PC-9 (cell line): ENCODE results near the gene SLC7A10. TPM values are rescaled to one million over a fixed set of nuclear protein-coding genes. Genes with fewer than 3 reads are reported as not detected.

Experiments
- BruUV-seq: library from RNA; stranded (reverse); fragments of 400-500 nt; replicated peaks from 2 replicates; lab custom pipeline; 2021; lab: Mats Ljungman, UMichigan
- CTCF ChIA-PET: fragments of 300-600 bp; sonication (Branson Sonifier 250); formaldehyde crosslinking; loops from one replicate; lab custom pipeline; 2022; ENCODE audit warnings: antibody characterized with exemption; lab: Charles Lee
- POLR2A ChIA-PET: fragments of 300-600 bp; sonication (Branson Sonifier 250); formaldehyde crosslinking; loops from one replicate; lab custom pipeline; 2022; ENCODE audit warnings: antibody characterized with exemption; ENCODE audit not compliant: unreplicated experiment; lab: Charles Lee
- DNase-seq, 2 experiments: peaks; one replicate each; pipeline versions ENCODE4 v3.0.0 to v3.0.0-alpha.2; 2015 to 2022; ENCODE audit warnings: mixed read lengths in 1 of 2
- H2AFZ ChIP-seq: fragments of 200-600 bp; sonication (generic); 2 replicates; pipeline ENCODE4 v1.8.1; 2017; ENCODE audit warnings: antibody characterized with exemption
- H3F3A ChIP-seq: fragments of 200-600 bp; sonication (generic); 2 replicates; pipeline ENCODE4 v1.8.1; 2017; ENCODE audit warnings: antibody characterized with exemption, mild to moderate bottlenecking, low read depth; ENCODE audit not compliant: insufficient read depth
- H3K27ac ChIP-seq: fragments of 200-600 bp; sonication (generic); 2 replicates; pipeline ENCODE4 v1.6.1; 2016; ENCODE audit warnings: mixed run types
- H3K27me3 ChIP-seq: fragments of 200-600 bp; sonication (generic); 2 replicates; pipeline ENCODE4 v1.6.1; 2016; ENCODE audit warnings: low read depth, mixed run types; ENCODE audit not compliant: insufficient read depth
- H3K36me3 ChIP-seq: fragments of 200-600 bp; sonication (generic); 2 replicates; pipeline ENCODE4 v1.6.1; 2016; ENCODE audit warnings: low read depth, mixed run types
- H3K4me1 ChIP-seq: fragments of 200-600 bp; sonication (generic); replicated peaks from 2 replicates; pipeline ENCODE4 v1.6.1; 2016; ENCODE audit warnings: mixed run types; ENCODE audit not compliant: insufficient read depth
- H3K4me2 ChIP-seq: fragments of 200-600 bp; sonication (generic); 2 replicates; pipeline ENCODE4 v1.6.1; 2017; ENCODE audit warnings: mixed run types
- H3K4me3 ChIP-seq: fragments of 200-600 bp; sonication (generic); 2 replicates; pipeline ENCODE4 v1.6.1; 2016; ENCODE audit warnings: mixed run types
- H3K79me2 ChIP-seq: fragments of 200-600 bp; sonication (generic); 2 replicates; pipeline ENCODE4 v1.6.1; 2017; ENCODE audit warnings: low read depth, mixed run types
- H3K9me2 ChIP-seq: fragments of 200-600 bp; sonication (generic); 2 replicates; pipeline ENCODE4 v1.8.1; 2017; ENCODE audit warnings: mild to moderate bottlenecking; ENCODE audit not compliant: insufficient read depth
- H3K9me3 ChIP-seq: fragments of 200-600 bp; sonication (generic); 2 replicates; pipeline ENCODE4 v1.8.1; 2016; ENCODE audit warnings: low read depth; ENCODE audit not compliant: insufficient read depth
- H4K20me1 ChIP-seq: fragments of 200-600 bp; sonication (generic); 2 replicates; pipeline ENCODE4 v1.8.1; 2017; ENCODE audit not compliant: insufficient read depth
- CTCF ChIP-seq: fragments of 200-600 bp; sonication (generic); conservative IDR thresholded peaks from 2 replicates; pipeline ENCODE4 v1.6.1; 2017; ENCODE audit warnings: mixed run types, antibody characterized with exemption, mild to moderate bottlenecking, moderate library complexity
- EZH2 ChIP-seq: fragments of 200-600 bp; sonication (generic); IDR thresholded peaks from 2 replicates; pipeline ENCODE4 v1.8.0; 2017; ENCODE audit warnings: antibody characterized with exemption, low read depth
- intact Hi-C: fragments of 100-400 bp; cut with micrococcal nuclease; formaldehyde crosslinking; loops from one replicate; pipeline ENCODE4 v1.10.0; 2022; ENCODE audit not compliant: unreplicated experiment
- total RNA-seq: library from RNA; stranded (reverse); gene quantifications from 2 replicates; pipeline ENCODE4 v1.2.3, GENCODE V29; 2021

Gene SLC7A10
- total RNA-seq, 1 experiment from 2014 or later: not detected

GRCh38 chr19:33239223-33239975 is 13.7 kb upstream of the SLC7A10 start:
- Histone ChIP-seq H3K4me2 (no peak overlapping the region), H3K27ac (no peak overlapping the region), H3K9me2 (no peaks in the 10 kb centered on the region), H3K9me3 (no peaks in the 10 kb centered on the region), H4K20me1 (no peaks in the 10 kb centered on the region), H2AFZ (no peak overlapping the region), H3K27me3 (no peaks in the 10 kb centered on the region), H3K36me3 (no peaks in the 10 kb centered on the region), H3K4me3 (no peak overlapping the region), H3K79me2 (no peaks in the 10 kb centered on the region), H3K4me1 (no peaks in the 10 kb centered on the region), H3F3A (no peaks in the 10 kb centered on the region)
- ChIA-PET POLR2A (no interaction called here), CTCF (no interaction called here)
- BruUV-seq: no TSS peak
- no peak for DNase-seq
- no peak for TF ChIP-seq EZH2
- no peak for TF ChIP-seq CTCF
- intact Hi-C loops: no loop called here

GRCh38 chr19:33238481-33239149 is 13.0 kb upstream of the SLC7A10 start:
- Histone ChIP-seq H3K27me3 (no peaks in the 10 kb centered on the region), H3K79me2 (no peaks in the 10 kb centered on the region), H3F3A (no peaks in the 10 kb centered on the region), H3K36me3 (no peaks in the 10 kb centered on the region), H3K9me3 (no peaks in the 10 kb centered on the region), H3K4me2 (no peak overlapping the region), H4K20me1 (no peaks in the 10 kb centered on the region), H3K4me3 (no peak overlapping the region), H3K9me2 (no peaks in the 10 kb centered on the region), H3K27ac (no peak overlapping the region), H2AFZ (no peak overlapping the region), H3K4me1 (no peaks in the 10 kb centered on the region)
- DNase-seq: no peak
- no TSS peak for BruUV-seq
- ChIA-PET CTCF (interaction anchor here (0.6 kb wide), 1 partner anchor 159 kb away, joined by 4 read pairs; no protein-coding TSS in a partner anchor), POLR2A (interaction anchor here (0.6 kb wide), 1 partner anchor 108 kb away, joined by 3 read pairs; no protein-coding TSS in a partner anchor)
- intact Hi-C loops: no loop called here
- no peak for TF ChIP-seq EZH2
- TF ChIP-seq CTCF: no peak

DNA sequence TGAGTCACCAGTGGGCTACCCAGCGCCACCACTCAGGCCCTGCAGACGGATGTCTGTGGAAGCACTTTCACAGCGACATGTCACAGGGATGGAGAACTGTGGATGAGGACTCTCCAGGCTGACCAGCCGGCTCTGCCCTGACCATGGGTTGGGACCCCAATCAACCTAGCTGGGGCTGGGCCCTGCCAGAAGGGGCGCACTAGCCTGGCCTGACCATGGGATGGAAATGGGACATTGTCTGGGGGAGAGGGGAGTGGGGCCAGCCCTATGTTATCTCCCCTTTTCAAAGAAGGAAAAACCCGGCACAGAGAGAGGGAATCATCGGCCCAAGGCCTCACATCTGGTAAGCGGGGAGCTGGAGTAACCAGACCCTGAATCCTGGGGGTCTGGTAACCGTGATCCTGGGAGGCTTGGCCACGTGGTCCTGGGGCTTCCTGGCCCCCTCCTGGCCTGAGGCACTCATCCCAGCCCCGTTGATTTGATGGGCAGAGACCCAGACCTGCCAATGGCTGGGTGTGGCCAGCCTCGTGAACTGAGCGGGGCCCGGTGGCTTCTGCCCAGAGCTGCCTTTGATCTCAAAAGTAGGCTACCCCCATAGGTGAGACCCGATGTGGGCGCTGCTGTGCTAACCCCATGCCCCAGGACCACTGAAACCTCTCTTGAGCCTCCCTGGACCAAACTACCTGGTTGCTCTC is 11.2 kb upstream of the SLC7A10 start:
- Histone ChIP-seq H3F3A (no peaks in the 10 kb centered on the region), H2AFZ (no peak overlapping the region), H4K20me1 (no peaks in the 10 kb centered on the region), H3K27me3 (peaks cover 8% of the 10 kb centered on the region; the same call in 1 of the 2 replicates), H3K4me3 (no peak overlapping the region), H3K79me2 (no peaks in the 10 kb centered on the region), H3K9me2 (no peaks in the 10 kb centered on the region), H3K9me3 (no peaks in the 10 kb centered on the region), H3K27ac (no peak overlapping the region), H3K4me1 (no peaks in the 10 kb centered on the region), H3K4me2 (no peak overlapping the region), H3K36me3 (no peaks in the 10 kb centered on the region)
- POLR2A ChIA-PET: no interaction called here
- CTCF ChIA-PET: interaction anchor here (0.6 to 0.7 kb wide), 2 partner anchors 114 to 160 kb away, joined by 4 to 5 read pairs; no protein-coding TSS in a partner anchor
- intact Hi-C loops: no loop called here
- DNase-seq: no peak
- TF ChIP-seq CTCF (no peak), EZH2 (no peak)
- BruUV-seq: no TSS peak
